GM21717 (cell line): ENCODE results near the gene SLC16A3.
"Not testable (repeated sequence)": the region's sequence is repeated elsewhere in the genome, so short reads cannot be mapped to it uniquely, and the experiment has no call there.

Experiments used
- ATAC-seq: cut with Tn5 transposase; IDR thresholded peaks from one replicate; pipeline ENCODE4 v1.9.1; 2021; ENCODE audit warnings: mild to moderate bottlenecking, moderate library complexity; ENCODE audit not compliant: unreplicated experiment

Gene SLC16A3

DNA sequence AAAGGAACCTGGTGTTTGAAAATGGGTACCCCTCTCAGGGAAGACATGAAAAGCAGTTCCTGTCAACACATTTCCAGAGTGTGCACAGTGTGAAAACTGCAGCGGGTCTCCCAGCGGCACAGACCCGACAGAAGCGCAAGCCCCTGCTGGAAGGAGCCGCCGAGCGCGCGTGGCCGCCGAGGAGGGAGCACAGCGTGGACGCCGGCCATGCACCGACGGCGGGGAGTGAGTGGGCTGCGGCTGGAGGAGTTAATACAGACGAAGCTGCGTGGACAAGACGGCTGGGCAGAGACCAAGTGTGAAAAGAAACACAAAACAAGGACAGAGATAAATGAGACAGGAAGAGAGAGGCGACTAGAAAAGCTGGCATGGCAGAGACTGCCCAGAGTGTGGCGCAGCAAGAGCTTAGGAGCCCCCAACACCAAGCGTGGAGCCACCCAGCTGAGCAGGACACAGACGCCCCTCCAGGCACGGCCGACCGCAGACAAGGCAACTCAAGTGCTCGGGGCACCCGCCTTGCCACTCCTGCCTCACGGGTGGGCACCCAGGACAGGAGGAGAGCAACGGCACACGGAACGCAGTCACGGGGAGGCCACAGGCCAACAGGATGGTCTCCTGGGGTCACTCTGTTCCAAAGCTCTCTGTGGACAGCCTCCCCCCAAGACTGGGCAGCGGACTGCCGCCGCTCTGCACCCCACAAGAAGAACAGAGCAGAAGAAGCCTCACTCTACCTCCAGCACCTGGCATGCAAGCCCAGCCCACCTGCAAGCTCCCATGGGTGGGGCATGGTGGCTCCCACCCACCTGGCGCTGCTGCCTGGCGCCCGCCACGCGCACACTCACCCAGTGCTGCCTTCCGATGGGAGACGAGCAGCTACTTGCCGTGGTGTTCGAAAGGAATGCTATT, 16.5 kb downstream of the SLC16A3 start:
- ATAC-seq, result no peak

DNA sequence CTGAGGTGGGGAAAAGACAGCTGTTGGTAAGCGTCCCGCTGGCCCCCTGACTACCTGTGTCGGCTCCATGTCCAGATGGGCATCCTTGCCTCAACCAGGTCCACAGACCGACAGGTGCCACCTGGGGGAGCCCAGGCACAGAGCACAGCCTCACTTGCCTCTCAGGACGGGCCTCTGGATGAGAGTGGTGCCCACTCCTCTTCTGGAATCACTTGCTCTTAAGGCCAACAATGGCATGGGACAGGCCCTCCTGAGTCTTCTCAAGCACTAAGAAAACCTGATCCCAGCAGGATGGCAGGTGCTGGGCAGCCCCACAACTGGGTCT, 17.2 kb downstream of the SLC16A3 start:
- ATAC-seq, result no peak

DNA sequence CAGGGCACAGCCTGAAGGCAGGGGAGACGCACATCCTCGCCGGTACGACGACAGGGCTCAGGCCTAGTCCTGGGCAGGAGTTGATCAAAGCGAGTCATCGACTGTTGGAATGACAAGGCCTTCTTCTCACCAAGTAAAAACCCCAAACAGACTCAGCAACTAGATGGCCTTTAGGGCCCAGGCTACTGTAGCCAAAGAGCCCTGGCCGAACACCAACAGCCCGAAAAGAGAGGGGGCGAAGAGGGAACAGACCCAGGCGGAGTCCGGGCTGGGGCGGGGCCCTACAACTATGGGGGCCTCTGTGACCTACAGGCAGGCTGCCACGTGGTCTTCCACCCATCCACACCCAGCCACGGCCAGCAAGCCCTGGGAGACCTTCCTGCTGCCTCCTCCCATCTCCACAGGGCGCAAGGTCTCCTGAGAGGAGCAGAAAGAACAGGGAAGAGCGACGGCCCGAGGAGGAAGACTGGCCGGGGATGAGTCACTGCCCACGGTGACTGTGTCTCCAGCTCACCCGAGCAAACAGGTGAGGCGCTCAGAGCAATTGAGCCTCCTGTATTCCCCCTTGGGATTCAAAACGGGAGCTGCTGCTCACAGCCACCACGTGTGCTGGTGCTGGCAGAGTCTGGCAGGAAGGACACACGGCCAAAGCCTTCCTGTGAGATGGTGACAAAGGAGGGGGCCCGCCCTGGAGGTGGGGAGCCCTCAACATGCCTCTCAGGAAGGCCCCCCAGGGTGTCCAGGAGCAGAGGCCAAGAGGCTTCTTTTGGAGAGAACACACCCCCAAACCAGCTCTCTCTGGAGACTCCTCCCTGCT, 17.7 kb downstream of the SLC16A3 start:
- ATAC-seq, result no peak

DNA sequence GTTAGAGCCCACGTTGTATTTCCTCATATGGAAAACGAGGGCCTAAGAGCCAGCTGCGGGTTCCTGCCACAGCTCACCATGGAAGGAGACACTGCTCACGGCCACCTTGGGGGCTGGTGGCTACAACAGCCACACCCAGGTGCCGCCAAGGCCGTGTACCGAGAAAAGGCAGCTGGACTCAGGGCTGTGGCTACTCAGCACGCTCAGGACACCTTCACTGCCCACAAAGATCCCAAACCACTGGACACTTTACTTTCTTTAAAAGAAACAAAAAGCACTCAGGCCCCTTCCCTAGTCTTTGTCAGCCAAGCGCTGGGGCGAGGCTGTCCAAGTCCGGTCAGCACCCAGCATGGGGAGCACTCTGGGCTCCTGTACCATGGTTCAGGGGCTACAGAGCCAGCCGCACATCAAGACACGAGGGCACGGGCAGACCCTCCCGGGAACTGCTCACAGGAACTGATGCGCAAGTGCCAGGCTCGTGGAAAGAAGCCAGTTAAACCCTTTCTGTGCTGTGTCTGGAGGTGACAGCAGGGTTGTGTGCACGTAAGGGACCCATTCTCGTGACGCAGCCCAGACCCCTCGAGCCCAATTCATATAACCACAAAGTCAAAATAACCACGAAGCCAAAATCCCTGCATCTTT, 18.5 kb downstream of the SLC16A3 start:
- ATAC-seq, result no peak

DNA sequence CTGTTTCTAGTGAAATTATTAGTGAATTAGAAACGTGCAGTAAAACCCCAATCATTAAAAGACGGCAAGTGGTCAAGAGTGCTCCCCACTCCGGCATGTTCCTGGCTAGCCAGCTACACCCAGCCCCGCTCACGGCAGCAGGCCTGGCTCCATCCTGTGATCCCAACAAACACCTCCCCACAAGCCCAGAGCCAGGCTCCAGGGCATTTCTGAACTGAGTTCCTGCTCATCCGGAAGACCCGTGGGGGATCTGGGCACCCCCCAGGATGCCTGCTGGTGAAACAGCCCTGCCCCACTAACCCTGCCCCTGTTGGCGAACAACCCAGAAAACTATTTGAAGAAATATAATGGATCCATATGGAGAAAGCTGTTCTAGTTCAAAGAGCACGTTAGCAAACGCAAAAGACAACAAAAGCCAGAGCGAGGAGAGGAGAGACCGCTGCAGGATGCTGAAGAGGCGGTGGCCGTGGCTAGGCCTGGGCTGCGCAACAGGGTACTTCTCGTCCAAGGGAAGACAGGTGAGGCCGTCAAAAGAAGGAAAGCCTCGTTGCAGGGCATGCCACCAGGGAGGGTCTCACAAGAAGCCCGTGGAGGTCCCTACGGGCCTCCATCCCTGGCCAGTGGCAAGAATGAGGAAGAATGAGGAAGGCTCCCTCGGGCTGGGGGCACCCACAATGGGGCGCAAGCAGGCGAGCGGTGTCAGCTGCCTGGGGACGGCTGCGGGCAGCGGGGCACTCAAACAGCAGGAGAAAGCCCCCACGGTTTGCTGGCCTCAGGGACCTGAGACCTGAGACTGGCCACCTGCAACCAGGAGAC, 19.2 kb downstream of the SLC16A3 start:
- ATAC-seq, result no peak

DNA sequence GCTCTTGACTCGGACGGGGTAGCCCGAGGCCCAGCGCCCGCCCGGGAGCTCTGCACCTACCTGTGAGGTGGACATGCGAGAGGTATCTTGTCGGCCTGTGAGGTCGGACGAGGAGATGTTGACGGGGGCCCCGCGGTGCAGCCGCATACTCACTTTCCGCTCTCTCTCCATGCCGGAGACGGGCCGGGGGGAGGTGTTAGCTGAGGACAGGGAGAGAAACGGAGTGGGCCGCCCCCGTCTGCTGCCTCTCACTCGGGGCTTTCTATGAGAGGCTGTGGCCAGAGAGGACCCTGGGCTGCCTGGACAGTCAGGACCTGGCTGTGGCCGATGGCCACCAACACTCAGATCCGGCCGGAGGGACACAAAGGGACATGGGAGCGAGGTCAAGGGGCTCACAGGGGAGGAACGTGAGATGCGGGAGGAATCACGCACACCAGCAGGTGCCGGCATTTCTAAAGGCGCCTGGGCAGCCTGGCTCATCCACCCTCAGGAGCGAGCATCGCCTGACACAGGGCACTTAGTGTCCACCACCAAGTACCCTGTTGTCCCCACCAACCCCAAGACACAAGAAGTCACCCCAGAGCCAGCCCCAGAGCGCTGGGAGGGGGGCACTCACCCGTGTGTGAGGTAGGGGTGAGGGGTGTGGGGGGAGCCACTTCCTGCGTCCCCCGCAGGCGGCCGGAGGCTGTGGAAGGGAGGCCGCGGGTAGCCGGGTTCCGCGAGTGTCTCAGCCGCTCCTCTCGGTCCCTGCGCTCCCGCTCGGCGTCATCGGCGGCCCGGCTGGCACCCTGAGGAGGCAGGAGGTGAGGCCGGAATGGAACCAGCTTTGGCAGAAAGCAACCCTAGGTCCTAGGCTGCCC, 20.2 kb downstream of the SLC16A3 start:
- ATAC-seq, result no peak

DNA sequence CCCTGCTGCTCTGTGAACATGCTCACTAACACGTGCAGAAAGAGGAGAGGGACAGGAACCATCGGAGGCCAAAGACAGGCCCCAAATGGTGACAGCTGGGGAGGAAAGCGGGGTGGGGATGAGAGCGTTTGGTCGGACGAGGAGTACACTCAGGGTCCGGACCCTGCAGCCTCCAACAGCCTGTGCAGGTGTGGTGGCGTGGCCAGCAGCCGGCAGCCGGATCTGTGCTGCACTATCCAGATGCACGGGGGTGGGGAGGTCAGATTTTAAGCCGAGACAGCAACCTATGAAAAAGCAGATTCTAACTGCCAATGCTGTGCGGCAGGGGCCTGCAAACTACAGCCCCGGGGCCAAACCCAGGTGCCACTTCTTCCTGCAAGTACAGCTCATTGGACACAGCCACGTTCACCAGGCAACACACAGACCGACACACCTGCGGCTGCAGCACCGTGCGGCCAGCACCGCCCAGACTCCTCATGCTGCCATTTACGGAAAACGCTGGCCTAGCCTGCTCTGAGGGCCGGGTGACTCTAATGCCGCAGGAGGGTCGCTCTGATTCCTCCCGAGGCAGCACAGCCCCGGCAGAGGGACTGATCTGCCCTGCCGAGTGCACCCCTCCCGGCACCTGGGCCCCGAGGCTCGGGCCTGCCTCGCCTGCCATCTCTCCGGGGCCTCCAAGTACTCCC, 21.2 kb downstream of the SLC16A3 start:
- no peak for ATAC-seq

DNA sequence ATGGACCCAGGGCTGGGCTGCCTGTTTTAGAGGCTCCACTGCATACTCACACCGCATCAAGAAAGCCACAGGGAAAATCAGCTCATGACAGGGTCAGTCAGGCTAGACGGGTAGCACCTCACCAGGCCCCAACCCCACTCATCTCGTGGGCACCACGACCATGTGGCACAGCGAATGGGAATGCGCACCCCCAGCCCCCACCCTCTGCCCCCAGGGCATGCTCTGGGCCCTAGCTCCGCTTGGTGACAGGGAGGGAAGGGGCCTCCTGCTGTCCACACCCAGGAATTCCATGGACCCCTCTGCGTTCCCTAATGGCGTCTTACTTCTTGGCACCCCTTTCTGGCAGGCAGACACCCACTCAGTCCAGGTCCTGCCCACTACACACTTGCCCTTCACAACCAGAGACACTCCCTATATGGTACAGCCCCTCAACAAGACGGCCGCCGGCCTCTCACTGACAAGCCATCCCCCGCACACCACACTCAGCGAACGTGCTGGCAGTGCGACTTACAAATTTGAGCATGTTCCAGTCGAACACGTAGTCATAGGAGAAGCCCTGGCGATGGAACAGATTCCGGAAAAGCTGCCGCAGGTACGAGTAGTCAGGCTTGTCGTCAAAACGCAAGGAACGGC, 22.1 kb downstream of the SLC16A3 start:
- no peak for ATAC-seq

DNA sequence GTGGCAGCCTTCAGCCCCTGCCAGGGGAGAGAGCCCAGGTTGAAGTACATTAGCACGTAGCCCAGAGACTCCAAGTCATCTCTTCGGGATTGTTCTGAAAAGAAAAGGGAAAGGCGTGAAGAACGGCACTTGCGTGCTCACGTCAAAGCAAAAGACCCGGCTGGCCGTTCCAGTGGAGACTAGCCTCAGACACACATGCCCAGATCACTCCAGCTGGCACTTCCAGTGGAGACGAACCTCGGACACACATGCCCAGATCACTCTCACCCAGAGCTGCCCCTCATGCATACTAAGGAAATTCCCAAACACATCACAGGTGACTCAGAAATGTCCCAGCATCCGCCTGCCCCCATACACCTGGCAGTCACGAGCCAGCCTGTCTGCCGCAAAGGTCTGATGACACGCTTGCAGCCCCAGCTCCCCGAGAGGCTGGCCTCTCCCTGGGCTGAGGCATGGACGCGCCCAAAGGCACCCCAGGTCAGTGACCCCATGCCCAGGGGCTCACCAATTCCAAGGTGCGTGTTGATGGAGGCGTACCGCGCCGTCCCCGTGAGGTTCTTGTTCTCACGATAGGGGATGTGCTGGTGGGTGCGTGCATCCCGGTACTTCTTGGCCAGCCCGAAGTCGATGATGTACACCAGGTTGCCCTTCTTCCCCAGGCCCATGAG, 23.8 kb downstream of the SLC16A3 start:
- ATAC-seq, result no peak

DNA sequence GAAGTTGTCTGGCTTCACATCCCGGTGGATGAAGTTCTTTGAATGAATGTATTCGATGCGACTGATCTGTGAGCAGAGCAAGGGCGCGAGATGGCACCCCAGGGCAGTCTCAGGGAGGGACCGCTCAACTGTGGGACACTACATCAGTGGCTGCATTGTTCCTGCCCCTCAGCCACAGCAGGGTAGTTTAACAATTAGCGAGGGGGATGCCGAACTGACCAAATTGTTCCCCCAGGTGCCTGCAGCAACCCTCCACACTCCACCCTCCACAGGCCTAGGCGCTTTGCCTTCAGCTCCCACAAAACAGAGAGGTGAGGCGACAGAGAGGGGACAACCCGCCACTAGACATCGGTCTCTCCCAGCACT, 24.3 kb downstream of the SLC16A3 start:
- ATAC-seq, result no peak

DNA sequence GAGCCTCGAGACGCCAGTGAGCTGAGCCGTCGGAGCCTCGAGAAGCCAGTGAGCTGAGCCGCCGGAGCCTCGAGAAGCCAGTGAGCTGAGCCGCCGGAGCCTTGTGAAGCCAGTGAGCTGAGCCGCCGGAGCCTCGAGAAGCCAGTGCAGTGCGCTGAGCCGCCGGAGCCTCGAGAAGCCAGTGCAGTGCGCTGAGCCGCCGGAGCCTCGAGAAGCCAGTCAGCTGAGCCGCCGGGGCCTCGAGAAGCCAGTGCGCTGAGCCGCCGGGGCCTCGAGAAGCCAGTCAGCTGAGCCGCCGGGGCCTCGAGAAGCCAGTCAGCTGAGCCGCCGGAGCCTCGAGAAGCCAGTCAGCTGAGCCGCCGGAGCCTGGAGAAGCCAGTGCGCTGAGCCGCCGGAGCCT, 25.3 kb downstream of the SLC16A3 start:
- ATAC-seq, result not testable (repeated sequence)

DNA sequence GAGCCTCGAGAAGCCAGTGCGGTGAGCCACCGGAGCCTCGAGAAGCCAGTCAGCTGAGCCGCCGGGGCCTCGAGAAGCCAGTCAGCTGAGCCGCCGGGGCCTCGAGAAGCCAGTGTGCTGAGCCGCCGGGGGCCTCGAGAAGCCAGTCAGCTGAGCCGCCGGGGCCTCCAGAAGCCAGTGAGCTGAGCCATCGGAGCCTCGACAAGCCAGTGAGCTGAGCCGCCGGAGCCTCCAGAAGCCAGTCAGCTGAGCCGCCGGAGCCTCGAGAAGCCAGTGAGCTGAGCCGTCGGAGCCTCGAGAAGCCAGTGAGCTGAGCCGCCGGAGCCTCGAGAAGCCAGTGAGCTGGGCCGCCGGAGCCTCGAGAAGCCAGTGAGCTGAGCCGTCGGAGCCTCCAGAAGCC, 25.9 kb downstream of the SLC16A3 start:
- not testable (repeated sequence) for ATAC-seq

DNA sequence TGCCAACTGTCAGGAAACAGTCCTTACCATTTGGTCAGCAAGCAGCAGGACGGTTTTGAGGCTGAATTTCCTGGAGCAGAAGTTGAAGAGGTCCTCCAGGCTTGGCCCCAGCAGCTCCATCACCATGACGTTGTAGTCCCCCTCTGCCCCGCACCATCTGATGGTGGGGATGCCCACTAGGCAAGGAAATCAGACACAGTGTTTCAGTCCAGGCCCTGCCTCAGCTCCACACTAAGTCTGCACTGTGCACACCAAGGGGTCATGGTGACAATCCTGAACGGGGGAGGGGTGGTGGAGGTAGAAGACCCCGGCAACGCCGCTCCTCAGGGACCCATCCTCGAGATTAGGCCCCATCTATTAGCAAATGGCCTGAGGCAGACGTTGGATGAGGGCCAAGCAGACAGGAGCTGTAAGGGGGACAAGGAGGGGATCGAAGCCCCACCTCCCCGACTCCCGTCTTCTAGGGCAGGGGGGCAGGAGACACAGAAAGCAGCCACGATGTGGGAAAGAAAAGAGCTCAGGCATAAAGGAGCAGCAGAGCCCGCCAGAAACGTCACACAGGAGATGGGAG, 26.6 kb downstream of the SLC16A3 start:
- ATAC-seq, result no peak

DNA sequence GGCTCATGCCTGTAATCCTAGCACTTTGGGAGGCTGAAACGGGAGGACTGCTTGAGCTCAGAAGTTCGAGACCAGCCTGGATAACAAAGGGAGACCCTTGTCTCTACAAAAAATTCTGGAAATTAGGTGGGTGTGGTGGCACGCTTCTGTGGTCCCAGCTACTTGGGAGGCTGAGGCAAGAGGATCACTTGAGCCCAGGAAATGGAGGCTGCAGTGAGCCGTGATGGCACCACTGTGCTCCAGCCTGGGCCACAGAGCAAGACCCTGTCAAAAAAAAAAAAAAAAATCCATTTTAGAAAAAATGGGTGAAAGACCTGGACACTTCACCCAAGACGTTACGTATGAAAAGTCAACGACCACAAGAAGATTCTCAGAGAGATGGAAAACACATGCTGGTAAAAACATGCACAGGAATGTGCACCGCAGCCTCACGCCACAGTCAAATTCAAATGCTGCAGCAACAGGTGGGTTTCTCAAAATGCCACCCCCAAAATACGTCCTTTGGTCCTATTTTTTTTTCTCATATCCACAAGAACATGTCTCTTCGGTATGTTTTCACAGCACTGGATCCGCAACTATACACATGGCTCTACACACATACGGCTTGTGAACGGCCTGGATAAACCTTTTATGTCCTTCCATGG, 27.5 kb downstream of the SLC16A3 start:
- no peak for ATAC-seq

DNA sequence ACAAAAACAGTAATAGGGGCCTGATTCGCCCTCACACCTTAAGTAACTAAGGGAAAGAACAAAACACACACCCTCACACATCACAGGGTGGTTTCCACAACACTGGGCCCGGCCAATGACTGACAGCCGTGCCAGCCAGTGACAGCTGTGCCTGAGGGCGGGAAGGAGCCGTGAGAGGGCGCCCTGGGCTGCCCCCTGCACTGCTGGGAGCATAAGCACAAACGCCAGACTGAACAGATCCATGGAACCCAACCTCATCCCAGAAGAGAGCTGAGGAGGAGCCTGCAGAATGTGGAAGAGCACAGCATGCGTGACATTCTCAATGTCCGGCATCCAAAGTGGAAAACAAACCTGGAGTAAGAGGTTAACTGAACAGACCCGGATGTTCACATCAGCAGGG, 28.6 kb downstream of the SLC16A3 start:
- no peak for ATAC-seq

DNA sequence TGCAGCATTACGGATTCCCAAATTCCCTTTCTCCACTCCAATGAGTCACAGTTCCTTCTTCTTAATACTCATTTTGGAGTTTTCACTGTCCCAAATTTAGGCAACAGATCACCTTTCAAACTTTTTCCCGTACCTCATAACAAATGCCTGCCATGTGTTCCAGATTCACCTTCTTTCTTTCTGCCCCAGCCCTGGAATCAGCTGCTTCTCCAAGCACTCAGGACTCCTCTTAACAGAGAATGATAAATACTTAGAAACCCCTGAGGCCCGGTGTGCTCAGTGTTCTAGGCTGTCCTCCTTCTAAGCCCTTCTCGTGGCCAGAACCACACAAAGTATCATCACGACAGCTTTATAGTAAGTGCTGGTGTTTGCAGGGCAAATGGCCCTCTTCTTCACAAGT, 29.7 kb downstream of the SLC16A3 start:
- no peak for ATAC-seq
